GM03348 (cell line): ENCODE measurements around the gene MTHFD1L.
"Not testable (repeated sequence)": the region's sequence is repeated elsewhere in the genome, so short reads cannot be mapped to it uniquely, and the experiment has no call there.

Experiments used
- DNase-seq: peaks from one replicate; pipeline ENCODE4 v3.0.0; 2012; ENCODE audit warnings: low spot score

MTHFD1L gene

DNA sequence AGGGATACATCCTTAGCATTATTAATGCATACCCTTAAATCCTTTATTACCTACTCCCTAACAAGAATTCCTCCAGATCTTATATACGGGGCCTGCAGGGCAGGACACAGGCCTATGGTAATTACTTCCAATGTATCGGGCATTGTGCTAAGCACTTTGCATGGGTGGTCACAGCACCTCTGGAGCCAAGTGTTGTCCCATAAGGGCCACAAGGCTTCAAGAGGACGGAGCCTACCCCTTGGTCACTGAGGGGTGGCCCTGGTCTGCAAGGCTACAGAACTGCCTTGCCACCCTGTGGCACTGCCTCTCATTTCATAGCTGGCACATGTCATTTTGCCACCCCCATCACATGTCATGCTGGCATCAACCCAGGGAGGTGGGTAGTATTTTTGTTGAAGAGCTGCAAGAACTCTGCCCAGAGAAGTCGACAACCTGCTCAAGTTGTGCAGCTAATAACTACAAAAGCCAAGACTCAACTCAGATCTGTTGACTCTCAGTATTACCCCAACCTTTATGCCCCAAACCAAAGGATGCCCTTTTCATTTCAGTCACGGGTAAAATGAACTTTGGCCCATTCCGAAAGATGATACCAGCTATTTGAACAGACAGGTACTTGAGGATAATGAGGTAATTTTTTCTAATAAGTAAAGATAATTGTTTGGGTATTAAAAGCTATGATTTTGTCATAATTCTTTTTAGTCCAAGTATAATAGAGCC, 230.2 kb downstream of the MTHFD1L start:
- no peak for DNase-seq

GRCh38 chr6:151096255-151096612, 230.7 kb downstream of the MTHFD1L start:
- no peak for DNase-seq

DNA sequence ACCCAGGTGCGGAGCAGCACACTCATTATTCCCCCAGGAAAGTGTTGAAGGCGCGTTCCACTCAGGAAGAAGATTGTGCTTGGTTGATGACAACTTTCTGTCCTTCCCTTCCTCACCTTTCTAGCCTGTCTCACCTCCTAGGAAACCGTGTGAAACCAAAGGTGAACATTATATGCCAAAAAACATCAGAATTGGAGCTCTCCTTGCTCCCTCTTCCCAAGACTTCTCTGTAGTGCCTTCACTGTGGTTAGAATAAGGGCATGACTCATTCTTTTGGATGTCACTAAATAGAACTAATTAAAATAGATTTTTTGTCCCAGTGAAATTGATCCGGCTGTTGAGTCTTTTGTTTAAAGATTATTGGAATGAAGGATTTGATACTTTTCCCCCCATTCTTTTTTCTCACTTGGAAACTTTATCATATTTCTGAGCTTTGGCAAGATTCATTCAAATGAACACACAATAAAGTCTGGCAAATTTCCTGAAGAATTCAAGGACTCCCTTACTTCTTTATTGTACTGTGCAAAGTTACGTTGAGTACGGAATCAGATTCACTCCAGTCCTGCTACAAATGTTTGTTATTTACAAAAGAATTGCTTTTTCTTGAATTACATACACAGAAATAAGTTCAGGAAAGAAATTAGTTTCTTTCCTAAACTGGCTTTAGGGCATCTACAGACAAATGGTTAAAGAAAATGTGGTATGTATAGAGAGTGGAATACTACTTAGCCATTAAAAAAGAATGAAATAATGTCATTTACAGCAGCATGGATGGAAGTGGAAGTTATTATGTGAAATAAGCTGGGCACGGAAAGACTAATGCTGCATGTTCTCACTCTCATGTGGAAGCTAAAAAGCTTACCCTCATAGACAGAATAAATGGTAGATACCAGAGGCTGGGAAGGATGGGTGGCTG, 231.4 kb downstream of the MTHFD1L start:
- DNase-seq = no peak

DNA sequence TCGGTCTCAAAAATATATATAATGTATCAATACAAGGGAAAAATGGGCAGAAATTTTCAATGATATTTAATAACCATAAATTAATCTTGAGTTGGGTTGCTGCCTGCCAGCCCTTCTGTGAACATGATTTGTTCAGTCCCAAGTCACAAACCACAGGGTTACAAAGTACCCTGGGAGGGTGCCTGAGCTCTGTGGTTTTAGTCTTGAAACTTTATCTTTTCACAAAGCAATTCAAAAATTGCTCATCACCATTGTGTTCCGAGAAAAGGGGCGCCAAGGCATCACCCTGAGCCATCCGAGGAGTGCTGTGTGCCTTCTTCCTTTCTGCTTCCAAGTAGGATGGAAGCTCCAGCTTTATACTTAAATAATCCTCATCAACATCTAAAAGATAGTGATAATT, 232.7 kb downstream of the MTHFD1L start:
- DNase-seq = no peak

DNA sequence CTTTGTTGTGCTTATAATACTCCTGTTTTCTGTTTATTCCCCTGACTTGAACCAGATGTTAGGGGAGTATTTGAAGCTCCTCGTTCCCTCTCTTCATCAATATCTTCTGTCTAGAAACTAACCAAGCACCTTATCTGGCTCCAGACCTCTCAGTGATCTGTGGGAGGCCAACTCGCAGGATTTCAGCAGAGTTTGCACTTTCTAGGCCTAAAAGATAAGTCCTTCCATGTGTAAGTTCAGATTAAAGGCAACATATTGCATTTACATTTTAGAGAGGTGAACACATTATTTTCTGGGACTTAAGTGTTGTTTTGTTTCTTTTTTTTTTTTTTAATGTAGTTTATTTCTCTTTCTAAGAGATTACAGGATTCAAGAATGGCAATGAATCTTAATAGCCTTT, 234.8 kb downstream of the MTHFD1L start:
- no peak for DNase-seq

GRCh38 chr6:151101161-151101815, 235.8 kb downstream of the MTHFD1L start:
- DNase-seq = no peak

GRCh38 chr6:151101816-151102694, 236.6 kb downstream of the MTHFD1L start:
- no peak for DNase-seq

- DNase-seq = no peak
These were observed 237.8 kb downstream of the MTHFD1L start for GRCh38 chr6:151103266-151103665.

DNA sequence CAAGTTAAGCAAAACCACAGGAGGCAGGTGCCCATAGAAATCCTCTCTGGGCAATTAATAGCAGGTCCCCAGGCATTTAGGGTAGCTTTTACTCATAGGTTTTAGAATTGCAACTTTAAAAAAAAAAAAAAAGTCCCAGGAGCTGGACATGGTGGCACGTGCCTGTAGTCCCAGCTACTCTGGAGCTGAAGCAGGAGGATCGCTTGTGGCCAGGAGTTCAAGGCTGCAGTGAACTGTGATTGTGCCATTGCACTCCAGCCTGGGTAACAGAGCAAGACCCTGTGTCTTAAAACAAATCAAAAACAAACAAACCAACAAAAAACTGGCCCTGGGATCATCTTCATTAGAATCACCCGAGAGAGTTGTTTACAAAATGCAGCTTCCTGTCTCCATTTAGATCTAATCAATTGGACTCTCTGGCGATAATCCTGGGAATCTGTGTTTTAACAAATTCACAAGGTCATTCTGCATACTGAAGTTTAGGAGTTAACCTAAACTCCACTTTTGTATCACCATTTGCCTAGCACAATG, 242.5 kb downstream of the MTHFD1L start:
- DNase-seq = no peak

- no peak for DNase-seq
These were observed 243.0 kb downstream of the MTHFD1L start for GRCh38 chr6:151108548-151108947.

DNA sequence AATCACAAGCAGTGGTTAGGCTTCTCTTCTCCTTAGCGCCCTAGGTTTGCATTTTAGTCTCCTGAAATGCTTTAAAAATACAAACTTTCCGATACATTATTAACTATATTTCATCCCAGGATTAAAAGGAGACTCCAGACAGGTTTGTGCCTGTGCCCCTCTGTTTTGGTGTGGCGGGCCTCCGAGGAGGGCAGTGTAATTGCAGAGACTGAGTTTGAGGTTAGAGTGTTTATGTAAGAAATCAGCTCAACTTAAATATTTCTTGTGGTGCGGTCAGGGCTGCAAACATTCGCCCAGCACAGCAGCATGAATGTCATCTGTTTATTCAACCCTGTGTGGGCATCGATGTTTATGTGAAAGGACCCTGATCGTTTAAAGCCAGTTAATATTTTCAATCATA, 243.9 kb downstream of the MTHFD1L start:
- no peak for DNase-seq

- no peak for DNase-seq
These were observed 244.5 kb downstream of the MTHFD1L start for GRCh38 chr6:151109869-151110575.

DNA sequence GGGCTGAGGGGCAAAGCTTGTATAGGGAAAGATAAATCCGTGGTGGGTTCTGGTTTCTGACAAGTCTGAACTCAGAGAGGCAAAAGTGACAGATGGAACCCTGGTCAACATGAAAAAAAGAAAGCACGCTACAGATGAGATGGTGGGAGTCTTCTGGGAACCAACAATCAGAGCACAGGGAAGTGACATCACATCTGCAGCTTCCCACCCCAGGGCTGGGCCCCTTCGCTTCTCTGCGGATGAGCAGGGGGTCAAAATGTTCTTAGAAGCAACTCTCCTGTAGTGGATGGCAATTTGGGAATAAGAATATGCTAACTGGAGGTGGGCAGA, 245.0 kb downstream of the MTHFD1L start:
- DNase-seq = no peak

GRCh38 chr6:151111670-151112069, 246.2 kb downstream of the MTHFD1L start:
- DNase-seq = no peak

DNA sequence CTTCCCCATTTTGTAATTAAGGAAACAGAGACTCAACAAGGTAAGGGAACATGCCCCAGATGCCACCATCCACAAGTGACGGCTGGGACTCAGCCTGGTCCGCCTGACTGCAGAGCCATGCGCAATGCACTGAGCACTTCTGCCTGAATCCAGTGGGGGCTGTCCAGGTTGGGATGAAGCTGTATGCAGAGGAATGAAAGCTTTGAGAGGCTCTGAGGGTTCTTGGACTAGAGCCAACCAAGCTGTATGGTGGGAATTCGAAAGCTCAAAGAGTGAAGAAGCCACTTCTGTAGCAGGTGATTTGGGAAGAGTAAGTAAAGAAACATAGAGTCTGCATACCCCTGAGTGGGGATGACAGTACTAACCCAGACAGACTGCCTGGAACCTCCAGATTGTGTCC, 246.6 kb downstream of the MTHFD1L start:
- DNase-seq = no peak

GRCh38 chr6:151112884-151113283, 247.4 kb downstream of the MTHFD1L start:
- not testable (repeated sequence) for DNase-seq

- no peak for DNase-seq
These were observed 248.1 kb downstream of the MTHFD1L start for GRCh38 chr6:151113641-151114040.

DNA sequence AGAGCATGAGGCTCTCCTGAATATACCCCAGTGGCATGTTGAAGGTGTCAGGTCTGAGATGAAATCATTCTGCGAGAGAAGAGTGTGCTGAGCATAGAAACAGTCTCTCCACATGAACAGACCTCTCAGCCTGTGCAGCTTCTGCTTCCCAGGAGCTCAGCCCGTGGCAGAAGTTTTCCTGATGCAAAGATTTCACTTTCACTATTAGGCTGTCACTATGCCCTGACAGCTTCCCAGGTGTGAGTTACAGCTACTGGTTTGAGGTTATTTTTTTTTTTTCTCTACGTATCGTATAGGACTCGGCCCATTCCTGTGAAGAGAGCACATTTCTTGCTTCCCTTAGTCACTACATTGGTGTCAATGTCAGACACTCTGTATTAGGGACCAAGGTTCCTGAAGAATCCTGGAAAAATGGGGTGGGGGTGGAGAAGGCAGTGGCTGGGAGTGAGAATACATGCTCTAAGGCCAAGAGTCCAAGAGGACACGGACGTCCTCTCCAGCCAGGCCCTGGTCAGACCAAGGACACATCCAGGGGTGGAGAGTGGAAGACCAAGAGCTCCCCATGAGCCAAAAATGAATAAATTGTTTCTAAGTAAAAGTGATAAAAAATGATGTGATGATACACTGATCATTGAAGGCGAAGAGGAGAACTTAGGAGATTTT, 253.1 kb downstream of the MTHFD1L start:
- DNase-seq = no peak

GRCh38 chr6:151119823-151120524, 254.5 kb downstream of the MTHFD1L start:
- no peak for DNase-seq

DNA sequence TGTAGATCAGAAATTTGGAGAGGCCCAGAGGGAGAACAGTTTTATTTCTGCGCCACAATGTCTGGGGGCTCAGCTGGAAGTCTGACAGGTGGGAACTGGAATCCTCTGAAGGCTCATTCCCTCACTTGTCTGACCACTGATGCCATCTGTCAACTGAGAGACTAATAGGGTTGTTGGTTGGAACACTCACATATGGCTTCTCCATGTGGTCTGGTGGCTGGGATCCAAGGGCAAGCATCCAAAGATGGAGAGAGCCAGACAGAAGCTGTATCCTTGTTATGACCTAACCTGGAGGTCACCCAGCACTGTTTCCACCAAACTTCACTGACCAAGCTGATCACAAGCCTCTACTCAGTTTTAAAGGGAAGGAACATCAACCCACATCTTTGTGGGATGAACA, 256.4 kb downstream of the MTHFD1L start:
- DNase-seq = no peak
